K562 (cell line): ENCODE data around the gene ARMH1. TPM values are rescaled to one million over a fixed set of nuclear protein-coding genes. Genes with fewer than 3 reads are reported as not detected.
A peak's percentile ranks its signal among the peaks of the same experiment; 100 is the strongest.

Experiments used
- CHCHD3 ChIP-seq: fragments of 250-450 bp; sonication (Bioruptor Pico); IDR thresholded peaks from 2 replicates; pipeline ENCODE4 v2.1.2; 2022; ENCODE audit warnings: mild to moderate bottlenecking
- CHD2 ChIP-seq: IDR thresholded peaks from 2 replicates; pipeline ENCODE4 v1.6.1; 2011; ENCODE audit warnings: low read depth, low read length
- CREB5 ChIP-seq: fragments of 250-450 bp; sonication (Bioruptor Pico); IDR thresholded peaks from 2 replicates; pipeline ENCODE4 v1.5.0; 2020; ENCODE audit warnings: mild to moderate bottlenecking
- EGR1 ChIP-seq: fragments of 450-650 bp; conservative IDR thresholded peaks from 2 replicates; pipeline ENCODE4 v1.6.1; 2017; ENCODE audit warnings: mild to moderate bottlenecking
- ELF1 ChIP-seq: fragments of 200-800 bp; sonication (Bioruptor generic); IDR thresholded peaks from 2 replicates; pipeline ENCODE4 v1.6.1; 2016; ENCODE audit warnings: missing genetic modification characterization, missing compliant biosample characterization
- FOXP4 ChIP-seq: sonication (generic); formaldehyde crosslinking; IDR thresholded peaks from 2 replicates; pipeline ENCODE4 v1.8.0; 2022; ENCODE audit warnings: mild to moderate bottlenecking, missing genetic modification reagents, borderline replicate concordance
- GATA2 ChIP-seq: sonication (generic); formaldehyde crosslinking; IDR thresholded peaks from 2 replicates; pipeline ENCODE4 v1.4.0; 2020; ENCODE audit warnings: mild to moderate bottlenecking, missing genetic modification reagents
- HMGN3 ChIP-seq: IDR thresholded peaks from 2 replicates; pipeline ENCODE4 v1.6.1; 2011; ENCODE audit warnings: borderline replicate concordance, low read depth, mild to moderate bottlenecking, mixed read lengths, low read length; ENCODE audit not compliant: insufficient read length; ENCODE audit errors: extremely low read depth
- MCM3 ChIP-seq: fragments of 450-650 bp; IDR thresholded peaks from 2 replicates; pipeline ENCODE4 v1.6.1; 2016
- MIER1 ChIP-seq: fragments of 450-650 bp; IDR thresholded peaks from 2 replicates; pipeline ENCODE4 v1.6.1; 2016; ENCODE audit warnings: antibody characterized with exemption, mild to moderate bottlenecking, low read depth
- MTA1 ChIP-seq: fragments of 450-650 bp; IDR thresholded peaks from 2 replicates; pipeline ENCODE4 v1.6.1; 2017; ENCODE audit warnings: borderline replicate concordance
- NFE2 ChIP-seq: IDR thresholded peaks from 2 replicates; pipeline ENCODE4 v1.6.1; 2014; ENCODE audit warnings: antibody characterized with exemption, low read depth
- NR1H2 ChIP-seq: sonication (generic); formaldehyde crosslinking; IDR thresholded peaks from 2 replicates; pipeline ENCODE4 v1.4.0; 2020; ENCODE audit warnings: mild to moderate bottlenecking, missing genetic modification reagents
- POLR2B ChIP-seq: fragments of 450-650 bp; IDR thresholded peaks from 2 replicates; pipeline ENCODE4 v1.6.1; 2018; ENCODE audit warnings: low read depth; ENCODE audit not compliant: partially characterized antibody
- SMARCA5 ChIP-seq: fragments of 450-650 bp; IDR thresholded peaks from 2 replicates; pipeline ENCODE4 v1.6.1; 2016
- SNRNP70 ChIP-seq: fragments of 200-400 bp; formaldehyde crosslinking; optimal IDR thresholded peaks from 2 replicates; pipeline ENCODE3; 2017; ENCODE audit warnings: low read depth, low read length
- TCF3 ChIP-seq: sonication (generic); formaldehyde crosslinking; IDR thresholded peaks from 2 replicates; pipeline ENCODE4 v1.4.0; 2020; ENCODE audit warnings: mild to moderate bottlenecking, missing genetic modification reagents
- XRCC5 ChIP-seq: fragments of 200-400 bp; formaldehyde crosslinking; IDR thresholded peaks from 2 replicates; pipeline ENCODE4 v1.6.1; 2017; ENCODE audit warnings: low read depth, mild to moderate bottlenecking, low read length
- ZEB2 ChIP-seq: fragments of 450-650 bp; IDR thresholded peaks from 2 replicates; pipeline ENCODE4 v1.6.1; 2016
- ZKSCAN3 ChIP-seq: fragments of 250-450 bp; sonication (Bioruptor Pico); IDR thresholded peaks from 2 replicates; pipeline ENCODE4 v1.4.0; 2020
- ZNF444 ChIP-seq: fragments of 250-450 bp; sonication (Bioruptor Pico); IDR thresholded peaks from 2 replicates; pipeline ENCODE4 v1.4.0; 2020; ENCODE audit warnings: mild to moderate bottlenecking, moderate library complexity
- polyA plus RNA-seq, 8 experiments: library from polyadenylated mRNA; depleted of rRNA in 4 of 8; stranded (reverse) in 5 of 8; unstranded in 3 of 8; fragments of >200 nt; fragmentation: Nextera tagmentation in 2 of 8; fragmentation: Illumina TruSeq in 1 of 8; extraction: Ambion mirVana in 2 of 8; extraction: Trizol in 1 of 8; gene quantifications; 2 replicates each; pipeline versions ENCODE4 v1.2.1 to v1.2.3, GENCODE V29; 2011 to 2014; ENCODE audit warnings: inconsistent platforms in 1 of 8, missing spikeins in 1 of 8
- total RNA-seq, 7 experiments: library from RNA; depleted of rRNA in 6 of 7; stranded (reverse); fragments of >200 nt in 6 of 7; fragmentation: Illumina TruSeq in 2 of 7; extraction: Trizol in 2 of 7; gene quantifications; 2 replicates each; pipeline versions ENCODE4 v1.2.1 to v1.2.3, GENCODE V29; 2011 to 2021; ENCODE audit warnings: low replicate concordance in 1 of 7
- TF ChIP-seq, protein P1 (sequence below): fragments of 250-450 bp; sonication (Bioruptor Pico); IDR thresholded peaks from 2 replicates; pipeline ENCODE4 v1.5.0; 2021; ENCODE audit warnings: mild to moderate bottlenecking, borderline replicate concordance
- TF ChIP-seq, protein P2 (sequence below), 2 experiments: fragments of 250-450 bp in 1 of 2; fragments of 450-650 bp in 1 of 2; sonication (Bioruptor Pico) in 1 of 2; IDR thresholded peaks; 2 replicates each; pipeline versions ENCODE4 v1.6.1 to v1.8.0; 2016 to 2021; ENCODE audit warnings: mild to moderate bottlenecking in 2 of 2, moderate library complexity in 2 of 2, missing compliant biosample characterization in 1 of 2, missing genetic modification characterization in 1 of 2

Gene ARMH1
- total and polyA plus RNA-seq, 9 of the 15 experiments (the other 6 are each of a cell fraction or from before 2014, with no cell fraction given): 0.41 TPM; not detected in 8

DNA sequence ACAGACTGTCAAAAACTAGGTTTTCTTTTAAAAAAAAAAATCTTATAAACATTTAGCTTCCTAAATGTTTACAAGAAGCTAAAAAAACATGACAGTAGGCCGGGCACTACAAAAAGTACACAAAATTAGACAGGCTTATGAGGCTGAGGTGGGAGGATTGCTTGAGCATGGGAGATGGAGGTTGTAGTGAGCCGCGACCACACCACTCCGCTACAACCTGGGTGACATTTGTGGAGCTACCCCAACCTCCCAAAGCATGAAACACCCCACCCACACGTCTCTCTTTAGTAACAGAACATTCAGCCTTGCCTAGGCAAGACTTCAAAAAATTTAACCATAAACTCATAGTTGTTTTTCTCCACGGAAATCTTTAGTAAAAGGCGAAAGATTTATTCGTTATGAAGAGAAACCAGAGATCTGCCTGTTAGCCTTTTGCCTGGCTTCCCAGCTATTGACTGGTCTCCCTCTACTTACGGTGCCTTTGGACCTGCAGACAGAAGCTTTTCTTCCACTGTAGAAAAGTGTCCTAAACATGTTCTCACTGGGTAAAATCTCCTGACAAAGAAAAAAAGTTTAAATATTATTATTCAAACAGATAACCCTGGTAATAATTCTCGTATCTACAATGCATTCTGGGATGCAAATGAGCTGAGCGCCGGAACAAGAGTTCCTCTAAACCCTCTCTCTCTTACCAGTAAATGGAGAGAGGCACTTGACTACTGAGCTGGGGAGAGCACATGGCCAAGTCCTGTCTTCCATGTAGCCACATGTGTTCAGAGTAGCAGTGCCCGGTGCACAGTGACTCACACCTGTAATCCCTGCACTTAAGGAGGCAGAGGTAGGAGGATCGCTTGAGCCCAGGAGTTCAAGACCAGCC, 47.2 kb downstream of the ARMH1 start (continued):
- TF ChIP-seq, protein P1, sequence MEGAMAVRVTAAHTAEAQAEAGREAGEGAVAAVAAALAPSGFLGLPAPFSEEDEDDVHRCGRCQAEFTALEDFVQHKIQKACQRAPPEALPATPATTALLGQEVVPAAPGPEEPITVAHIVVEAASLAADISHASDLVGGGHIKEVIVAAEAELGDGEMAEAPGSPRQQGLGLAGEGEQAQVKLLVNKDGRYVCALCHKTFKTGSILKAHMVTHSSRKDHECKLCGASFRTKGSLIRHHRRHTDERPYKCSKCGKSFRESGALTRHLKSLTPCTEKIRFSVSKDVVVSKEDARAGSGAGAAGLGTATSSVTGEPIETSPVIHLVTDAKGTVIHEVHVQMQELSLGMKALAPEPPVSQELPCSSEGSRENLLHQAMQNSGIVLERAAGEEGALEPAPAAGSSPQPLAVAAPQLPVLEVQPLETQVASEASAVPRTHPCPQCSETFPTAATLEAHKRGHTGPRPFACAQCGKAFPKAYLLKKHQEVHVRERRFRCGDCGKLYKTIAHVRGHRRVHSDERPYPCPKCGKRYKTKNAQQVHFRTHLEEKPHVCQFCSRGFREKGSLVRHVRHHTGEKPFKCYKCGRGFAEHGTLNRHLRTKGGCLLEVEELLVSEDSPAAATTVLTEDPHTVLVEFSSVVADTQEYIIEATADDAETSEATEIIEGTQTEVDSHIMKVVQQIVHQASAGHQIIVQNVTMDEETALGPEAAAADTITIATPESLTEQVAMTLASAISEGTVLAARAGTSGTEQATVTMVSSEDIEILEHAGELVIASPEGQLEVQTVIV (CRISPR knock-in tag): peak; percentile 91
- TF ChIP-seq MCM3: no peak
- TF ChIP-seq ZEB2: peak; percentile 47
- TF ChIP-seq HMGN3: peak; percentile 95
- TF ChIP-seq SMARCA5: no peak; the same call in 1 of the 2 replicates
- peak; percentile 98 for TF ChIP-seq ZNF444 (CRISPR knock-in tag)
- TF ChIP-seq MTA1: peak; percentile 67
- TF ChIP-seq CHD2: peak; percentile 89
- no peak for TF ChIP-seq MIER1
- TF ChIP-seq CREB5 (CRISPR knock-in tag): peak; percentile 97
- peak; percentile 85; the same call in 1 of the 2 replicates for TF ChIP-seq XRCC5
- TF ChIP-seq NR1H2 (CRISPR knock-in tag): peak; percentile 99
- TF ChIP-seq EGR1: peak; percentile 82
- TF ChIP-seq NFE2: peak; percentile 44; the same call in 1 of the 2 replicates
- TF ChIP-seq FOXP4 (CRISPR knock-in tag): peak; percentile 96
- peak; percentile 68 for TF ChIP-seq GATA2
- TF ChIP-seq, protein P2, sequence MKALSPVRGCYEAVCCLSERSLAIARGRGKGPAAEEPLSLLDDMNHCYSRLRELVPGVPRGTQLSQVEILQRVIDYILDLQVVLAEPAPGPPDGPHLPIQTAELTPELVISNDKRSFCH (CRISPR knock-in tag; IDR thresholded peaks at IDR 0.05): 0 out of 2 replicates have a peak, but pooled peaks have one; percentile 64
- TF ChIP-seq, protein P2 (tag; IDR thresholded peaks at IDR 0.05): peak; percentile 91
- peak; percentile 38; the same call in 1 of the 2 replicates for TF ChIP-seq ELF1 (tag)
- TF ChIP-seq SNRNP70: peak; percentile 93
- TF ChIP-seq ZKSCAN3 (CRISPR knock-in tag): no peak
- TF ChIP-seq POLR2B: peak; percentile 100
- peak; percentile 76 for TF ChIP-seq TCF3 (CRISPR knock-in tag)
- peak; percentile 100 for TF ChIP-seq CHCHD3 (CRISPR knock-in tag)
